Common myeloid progenitor, CD34-positive (primary cell): ENCODE measurements around the gene KDM4C.
A peak's percentile ranks its signal among the peaks of the same experiment; 100 is the strongest.

ENCODE experiments used
- CTCF ChIA-PET: fragments of 350-600 bp; sonication (Branson Sonifier 250); formaldehyde crosslinking; loops from one replicate; lab custom pipeline; 2021; ENCODE audit warnings: antibody characterized with exemption; lab: Charles Lee
- POLR2A ChIA-PET: fragments of 350-600 bp; sonication (Branson Sonifier 250); formaldehyde crosslinking; loops from one replicate; lab custom pipeline; 2021; ENCODE audit warnings: antibody characterized with exemption; lab: Charles Lee
- DNase-seq, 3 donors: peaks; one replicate each; pipeline versions ENCODE4 v3.0.0 to v3.0.0-alpha.2; 2013
- H3K27ac ChIP-seq, 2 experiments: 1 replicate in 1 of 2; 2 replicates in 1 of 2; pipeline ENCODE4 v1.7.0; 2013; ENCODE audit warnings: inconsistent platforms in 2 of 2, low read length in 2 of 2, mild to moderate bottlenecking in 2 of 2, low read depth in 1 of 2, moderate library complexity in 1 of 2; ENCODE audit not compliant: severe bottlenecking in 2 of 2, insufficient read depth in 1 of 2, poor library complexity in 1 of 2
- H3K27me3 ChIP-seq, 5 experiments: replicated peaks in 2 of 5; 1 replicate in 3 of 5; 2 replicates in 2 of 5; pipeline versions ENCODE4 v1.6.1 to v1.7.0; 2013; ENCODE audit warnings: low read length in 4 of 5, mild to moderate bottlenecking in 2 of 5, moderate library complexity in 2 of 5, inconsistent platforms in 1 of 5; ENCODE audit not compliant: insufficient read depth in 5 of 5, control insufficient read depth in 4 of 5
- H3K36me3 ChIP-seq, 4 experiments: 1 replicate in 2 of 4; 2 replicates in 2 of 4; pipeline versions ENCODE4 v1.6.1 to v1.7.0; 2013; ENCODE audit warnings: low read length in 3 of 4, control low read depth in 1 of 4, mild to moderate bottlenecking in 1 of 4; ENCODE audit not compliant: control insufficient read depth in 4 of 4, insufficient read depth in 4 of 4
- H3K4me1 ChIP-seq, 4 experiments: 1 replicate in 3 of 4; 2 replicates in 1 of 4; pipeline versions ENCODE4 v1.6.1 to v1.7.1; 2013; ENCODE audit warnings: low read length in 3 of 4, mild to moderate bottlenecking in 3 of 4, control low read depth in 1 of 4, inconsistent platforms in 1 of 4, moderate library complexity in 1 of 4; ENCODE audit not compliant: control insufficient read depth in 4 of 4, insufficient read depth in 4 of 4; ENCODE audit errors: control extremely low read depth in 1 of 4
- H3K4me3 ChIP-seq, 7 experiments: 1 replicate in 4 of 7; 2 replicates in 3 of 7; pipeline versions ENCODE4 v1.5.1 to v1.7.0; 2013; ENCODE audit warnings: mild to moderate bottlenecking in 7 of 7, low read length in 6 of 7, moderate library complexity in 6 of 7, inconsistent platforms in 2 of 7, low read depth in 2 of 7, control low read depth in 1 of 7; ENCODE audit not compliant: insufficient read depth in 4 of 7, control insufficient read depth in 1 of 7; ENCODE audit errors: extremely low read depth in 1 of 7
- H3K9me3 ChIP-seq, 5 experiments: 1 replicate in 4 of 5; 2 replicates in 1 of 5; pipeline versions ENCODE4 v1.6.1 to v1.7.1; 2013; ENCODE audit warnings: low read length in 4 of 5, mild to moderate bottlenecking in 2 of 5, inconsistent platforms in 1 of 5, low read depth in 1 of 5, moderate library complexity in 1 of 5; ENCODE audit not compliant: control insufficient read depth in 4 of 5, insufficient read depth in 2 of 5; ENCODE audit errors: control extremely low read depth in 1 of 5
- WGBS: methylation state at CpG from one replicate; pipeline ENCODE4 v1.1.5; 2013; ENCODE audit not compliant: insufficient coverage; 5-methylcytosine and 5-hydroxymethylcytosine counted together

KDM4C gene

GRCh38 chr9:6959270-6960000, 201.7 kb downstream of the KDM4C start:
- DNase-seq = peak; percentile 59 to 95 (median 90)
- Histone ChIP-seq H3K9me3 (no peaks in the 10 kb centered on the region), H3K27ac (peak overlapping the region; percentile 86), H3K4me1 (peaks cover 22 to 81% (median 51%) of the 10 kb centered on the region in 4 experiments), H3K27me3 (no peaks in the 10 kb centered on the region), H3K36me3 (no peaks in the 10 kb centered on the region), H3K4me3 (peak overlapping the region in 4 of 7 experiments; percentile 8 to 61 (median 30))
- 0% methylated on average over 2 of the region's 5 CpGs for WGBS
- POLR2A ChIA-PET = interaction anchor here (0.6 to 1.3 kb wide), 3 partner anchors 26 to 188 kb away, joined by 3 to 4 read pairs (median 3); no protein-coding TSS in a partner anchor
- CTCF ChIA-PET = interaction anchor here (0.7 to 2.0 kb wide), 8 partner anchors 9 to 132 kb away, joined by 3 to 9 read pairs (median 4); no protein-coding TSS in a partner anchor

- CTCF ChIA-PET = interaction anchor here (0.6 to 1.4 kb wide), 5 partner anchors 11 to 1755 kb away, joined by 3 to 9 read pairs (median 3); no protein-coding TSS in a partner anchor
- Histone ChIP-seq H3K27me3 (no peaks in the 10 kb centered on the region), H3K4me1 (peaks cover 22 to 68% (median 40%) of the 10 kb centered on the region in 4 experiments), H3K9me3 (no peaks in the 10 kb centered on the region), H3K36me3 (no peaks in the 10 kb centered on the region), H3K27ac (peak overlapping the region; percentile 86), H3K4me3 (peak overlapping the region in 2 of 7 experiments; percentile 22 to 37)
- 100% methylated on average over 1 of the region's 3 CpGs for WGBS
- DNase-seq = peak in 1 of 3 donors; percentile 27
- POLR2A ChIA-PET = interaction anchor here (1.3 kb wide), 1 partner anchor 24 kb away, joined by 4 read pairs; no protein-coding TSS in a partner anchor
These were observed 203.0 kb downstream of the KDM4C start for GRCh38 chr9:6960777-6961176.

GRCh38 chr9:6961845-6962522, 204.2 kb downstream of the KDM4C start:
- ChIA-PET CTCF (interaction anchor here (0.7 to 1.9 kb wide), 3 partner anchors 9 to 53 kb away, joined by 3 to 8 read pairs (median 4); no protein-coding TSS in a partner anchor), POLR2A (no interaction called here)
- Histone ChIP-seq H3K27ac (peak overlapping the region in 1 of 2 experiments; percentile 65), H3K27me3 (no peaks in the 10 kb centered on the region), H3K9me3 (no peaks in the 10 kb centered on the region), H3K4me1 (peaks cover 20 to 56% (median 34%) of the 10 kb centered on the region in 4 experiments), H3K36me3 (no peaks in the 10 kb centered on the region), H3K4me3 (peak overlapping the region in 3 of 7 experiments; percentile 5 to 69 (median 22))
- WGBS = 100% methylated on average over 1 of the region's 5 CpGs
- no peak for DNase-seq

GRCh38 chr9:6965566-6965965, 207.8 kb downstream of the KDM4C start:
- Histone ChIP-seq H3K4me3 (no peak overlapping the region), H3K27me3 (no peaks in the 10 kb centered on the region), H3K36me3 (no peaks in the 10 kb centered on the region), H3K27ac (no peak overlapping the region), H3K9me3 (no peaks in the 10 kb centered on the region), H3K4me1 (peaks cover 7 to 47% (median 12%) of the 10 kb centered on the region in 4 experiments)
- ChIA-PET CTCF (interaction anchor here (1.1 to 1.3 kb wide), 2 partner anchors 9 to 21 kb away, joined by 3 to 6 read pairs; no protein-coding TSS in a partner anchor), POLR2A (no interaction called here)
- DNase-seq = no peak
- no CpG with 5 or more reads among the region's 1 CpG for WGBS

GRCh38 chr9:6968271-6968670, 210.5 kb downstream of the KDM4C start:
- H3K27me3 ChIP-seq = no peaks in the 10 kb centered on the region
- peak overlapping the region in 1 of 2 experiments; percentile 74 for H3K27ac ChIP-seq
- peak in 2 of 3 donors; percentile 54 to 62 for DNase-seq
- no CpG with 5 or more reads among the region's 3 CpGs for WGBS
- H3K36me3 ChIP-seq = no peaks in the 10 kb centered on the region
- no peaks in the 10 kb centered on the region for H3K9me3 ChIP-seq
- POLR2A ChIA-PET = no interaction called here
- H3K4me3 ChIP-seq = peak overlapping the region in 1 of 7 experiments; percentile 27
- CTCF ChIA-PET = no interaction called here
- peaks cover 0 to 24% (median 5%) of the 10 kb centered on the region in 4 experiments for H3K4me1 ChIP-seq

DNA sequence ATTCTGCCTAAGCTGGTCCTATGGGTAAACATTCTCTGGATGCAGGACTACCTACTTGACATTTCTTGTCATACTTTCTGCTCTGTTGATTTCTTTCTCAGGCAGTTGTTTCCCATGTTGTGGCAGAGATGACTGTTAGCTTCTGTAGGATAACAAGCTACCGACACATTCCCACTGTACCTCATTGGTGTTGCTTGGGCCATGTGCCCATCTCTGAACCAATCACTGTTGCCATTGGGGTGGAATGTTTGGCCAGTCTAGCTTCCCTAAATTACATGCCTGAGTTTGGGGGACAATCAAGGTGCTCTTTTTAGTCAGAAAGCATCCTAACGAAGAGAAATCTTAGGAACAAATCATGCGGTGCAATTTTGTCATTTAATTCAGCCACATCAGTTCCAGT, 212.0 kb downstream of the KDM4C start:
- H3K4me1 ChIP-seq = peaks cover 0 to 19% (median 4%) of the 10 kb centered on the region in 4 experiments
- H3K27me3 ChIP-seq = no peaks in the 10 kb centered on the region
- H3K36me3 ChIP-seq = no peaks in the 10 kb centered on the region
- H3K9me3 ChIP-seq = no peaks in the 10 kb centered on the region
- CTCF ChIA-PET = interaction anchor here (0.8 to 1.0 kb wide), 2 partner anchors 10 to 81 kb away, joined by 3 to 5 read pairs; no protein-coding TSS in a partner anchor
- POLR2A ChIA-PET = no interaction called here
- no peak for DNase-seq
- WGBS = 100% methylated on average over 1 of the region's 3 CpGs
- no peak overlapping the region for H3K27ac ChIP-seq
- no peak overlapping the region for H3K4me3 ChIP-seq
